ENCODE results near the gene FUT4.

- TF ChIP-seq CTCF (IDR thresholded peaks at IDR 0.05) (no peak), EZH2 (IDR thresholded peaks at IDR 0.05; ENCODE audit: borderline replicate concordance, insufficient read depth, low read depth, low read length, poor library complexity, severe bottlenecking) (no peak)
These were observed 34.1 kb downstream of the FUT4 start for GRCh38 chr11:94577841-94578240.
